ENCODE data around the gene AKNA.
"Not testable (repeated sequence)": the region's sequence is repeated elsewhere in the genome, so short reads cannot be mapped to it uniquely, and the experiment has no call there.

- TF ChIP-seq CTCF, POLR2A (IDR thresholded peaks at IDR 0.05): not testable (repeated sequence)
Measured at GRCh38 chr9:114328937-114329624, 58.7 kb downstream of the AKNA start.
